ENCODE results near the gene IFFO2. TPM values are rescaled to one million over a fixed set of nuclear protein-coding genes. Genes with fewer than 3 reads are reported as not detected.

Gene IFFO2
- total RNA-seq, 4 donors from 2014 or later = 25.8 to 88.8 (median 52.7) TPM

- DNase-seq = no peak
- Histone ChIP-seq H3K9me3 (no peaks in the 10 kb centered on the region), H3K27ac (no peak overlapping the region), H3K4me1 (peaks cover 8 to 26% (median 14%) of the 10 kb centered on the region in 3 donors), H3K27me3 (no peaks in the 10 kb centered on the region), H3K4me3 (no peak overlapping the region), H3K36me3 (no peaks in the 10 kb centered on the region)
- intact Hi-C loops (cut with DNase I) = loop anchor here (5.0 kb wide), 2 partner anchors 40 to 65 kb away; partner anchors contain the start of gene ALDH4A1
- WGBS, 2 donors = 86 to 88% methylated on average over 2 of the region's 2 CpGs
- no peak for TF ChIP-seq CTCF (IDR thresholded peaks at IDR 0.05)
- TF ChIP-seq POLR2A (IDR thresholded peaks at IDR 0.05) = no peak
Measured at GRCh38 chr1:18967066-18967690, 10.7 kb upstream of the IFFO2 start.

GRCh38 chr1:18965206-18966173 is 9.0 kb upstream of the IFFO2 start:
- H3K9me3 ChIP-seq = no peaks in the 10 kb centered on the region
- H3K36me3 ChIP-seq = no peaks in the 10 kb centered on the region
- no peaks in the 10 kb centered on the region for H3K27me3 ChIP-seq
- no peak for TF ChIP-seq CTCF (IDR thresholded peaks at IDR 0.05)
- TF ChIP-seq POLR2A (IDR thresholded peaks at IDR 0.05) = no peak
- 47 to 80% methylated on average over 7 to 13 of the region's 17 CpGs for WGBS, 2 donors
- intact Hi-C loops (cut with DNase I) = loop anchor here (5.0 kb wide), 2 partner anchors 42 to 63 kb away; partner anchors contain the start of gene ALDH4A1
- H3K4me3 ChIP-seq = no peak overlapping the region
- DNase-seq = no peak
- H3K27ac ChIP-seq = no peak overlapping the region
- peaks cover 10 to 36% (median 14%) of the 10 kb centered on the region in 3 donors for H3K4me1 ChIP-seq

GRCh38 chr1:18963968-18964367 is 7.5 kb upstream of the IFFO2 start:
- Histone ChIP-seq H3K27ac (no peak overlapping the region), H3K9me3 (no peaks in the 10 kb centered on the region), H3K4me3 (no peak overlapping the region), H3K27me3 (no peaks in the 10 kb centered on the region), H3K4me1 (peaks cover 10 to 36% (median 14%) of the 10 kb centered on the region in 3 donors), H3K36me3 (no peaks in the 10 kb centered on the region)
- TF ChIP-seq POLR2A (IDR thresholded peaks at IDR 0.05) = no peak
- no peak for TF ChIP-seq CTCF (IDR thresholded peaks at IDR 0.05)
- no peak for DNase-seq
- 73 to 91% methylated on average over 4 of the region's 4 CpGs for WGBS, 2 donors
- intact Hi-C loops (cut with DNase I) = no loop called here

GRCh38 chr1:18962855-18963737 is 6.6 kb upstream of the IFFO2 start:
- peak overlapping the region; percentile 64 to 88 (median 86) for H3K27ac ChIP-seq
- no peak for DNase-seq
- peaks cover 10 to 37% (median 14%) of the 10 kb centered on the region in 3 donors for H3K4me1 ChIP-seq
- intact Hi-C loops (cut with DNase I) = no loop called here
- no peaks in the 10 kb centered on the region for H3K27me3 ChIP-seq
- H3K36me3 ChIP-seq = no peaks in the 10 kb centered on the region
- no peak overlapping the region for H3K4me3 ChIP-seq
- no peaks in the 10 kb centered on the region for H3K9me3 ChIP-seq
- TF ChIP-seq CTCF (IDR thresholded peaks at IDR 0.05) (no peak), POLR2A (IDR thresholded peaks at IDR 0.05) (no peak)
- 80 to 81% methylated on average over 6 to 7 of the region's 7 CpGs for WGBS, 2 donors

All from esophagus squamous epithelium (tissue), 5 donors.